Mesodermal cell (in vitro differentiated cells): ENCODE data around the gene SATB2.
A peak's percentile ranks its signal among the peaks of the same experiment; 100 is the strongest.

Source experiments
- H3K27ac ChIP-seq: 2 replicates; pipeline ENCODE4 v1.7.0; 2013; ENCODE audit warnings: mild to moderate bottlenecking, low read depth, low read length, moderate library complexity; ENCODE audit not compliant: severe bottlenecking
- H3K36me3 ChIP-seq: 2 replicates; pipeline ENCODE4 v1.7.1; 2013; ENCODE audit warnings: mild to moderate bottlenecking, low read length, moderate library complexity; ENCODE audit not compliant: control insufficient read depth, insufficient read depth
- H3K4me1 ChIP-seq: one replicate; pipeline ENCODE4 v1.7.1; 2013; ENCODE audit warnings: mild to moderate bottlenecking, low read length; ENCODE audit not compliant: insufficient read depth, control insufficient read depth, poor library complexity, severe bottlenecking
- H3K4me3 ChIP-seq: 2 replicates; pipeline ENCODE4 v1.7.0; 2013; ENCODE audit warnings: low read length, control low read depth, mild to moderate bottlenecking; ENCODE audit not compliant: insufficient read depth, poor library complexity, severe bottlenecking; ENCODE audit errors: extremely low read depth
- H3K9me3 ChIP-seq: 2 replicates; pipeline ENCODE4 v1.7.1; 2013; ENCODE audit warnings: mild to moderate bottlenecking, low read length, moderate library complexity; ENCODE audit not compliant: control insufficient read depth
- WGBS, 2 experiments: methylation state at CpG; one replicate each; pipeline ENCODE4 v1.1.5; 2013; ENCODE audit warnings: missing lambda C conversion rate in 2 of 2; ENCODE audit not compliant: insufficient coverage in 2 of 2; 5-methylcytosine and 5-hydroxymethylcytosine counted together

SATB2 gene

DNA sequence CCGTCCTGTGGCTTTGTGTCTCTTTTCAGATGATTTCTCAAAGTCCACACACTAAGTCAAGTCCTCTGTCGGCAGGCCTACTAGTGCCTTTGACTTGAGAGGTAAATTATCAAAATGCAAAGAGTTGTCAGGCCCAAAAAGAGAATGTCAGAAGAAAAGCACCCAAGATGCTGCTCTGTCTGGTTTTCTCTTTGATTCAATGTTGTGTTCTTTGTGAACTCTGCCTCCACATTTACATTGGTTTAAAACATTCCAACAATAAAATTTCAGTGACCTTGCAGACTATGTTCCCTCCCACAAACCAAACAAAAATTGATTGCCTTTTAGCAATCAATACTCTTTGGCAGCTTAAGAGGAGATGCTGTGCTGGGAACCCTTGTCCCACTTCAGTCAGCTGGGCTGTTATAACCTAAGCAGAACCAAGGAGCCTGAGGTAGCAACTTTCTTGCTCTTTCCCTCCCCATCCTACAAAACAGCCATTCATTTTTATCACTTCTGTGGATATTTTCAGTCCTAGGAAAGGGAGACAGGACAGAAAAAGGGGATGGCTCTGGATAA lies 19.6 kb upstream of the SATB2 start:
- Histone ChIP-seq H3K4me3 (no peak overlapping the region), H3K36me3 (no peaks in the 10 kb centered on the region), H3K9me3 (no peaks in the 10 kb centered on the region), H3K4me1 (no peaks in the 10 kb centered on the region), H3K27ac (no peak overlapping the region)
- 80 to 100% methylated on average over 1 to 2 of the region's 2 CpGs for WGBS, 2 experiments

DNA sequence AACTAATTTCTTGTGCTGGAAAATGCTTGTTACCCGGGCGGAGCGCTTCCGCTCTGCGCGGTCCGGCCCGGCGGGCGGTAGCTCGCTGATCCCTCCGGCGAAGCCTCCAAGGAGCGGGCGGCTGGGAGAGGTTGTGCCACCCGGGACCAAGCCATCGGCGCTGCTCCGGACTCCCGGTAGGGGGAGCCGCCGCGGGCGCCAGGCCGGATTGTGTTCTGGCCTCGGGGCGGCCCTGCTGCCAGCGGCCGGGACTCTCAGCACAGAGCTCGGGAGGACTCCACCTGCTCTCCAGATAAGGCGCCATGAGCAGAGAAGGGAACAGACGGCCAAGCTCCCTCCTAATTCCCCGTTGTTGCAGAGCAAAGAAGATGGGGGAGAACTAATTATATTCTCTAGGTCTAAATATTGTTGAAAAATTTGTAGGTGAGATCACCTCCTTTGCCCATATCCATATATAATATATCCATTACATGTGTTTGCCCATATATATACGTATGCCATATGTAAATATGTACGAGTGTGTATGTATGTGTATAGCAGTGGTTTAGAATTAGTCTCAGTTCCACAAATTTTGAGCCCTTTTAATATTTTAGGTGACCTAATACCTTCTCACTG lies 13.8 kb upstream of the SATB2 start:
- Histone ChIP-seq H3K36me3 (no peaks in the 10 kb centered on the region), H3K9me3 (no peaks in the 10 kb centered on the region), H3K4me1 (peaks cover 10% of the 10 kb centered on the region), H3K4me3 (peak overlapping the region; percentile 20), H3K27ac (no peak overlapping the region)
- WGBS, 2 experiments, result 1% methylated on average over 29 to 30 of the region's 35 CpGs

DNA sequence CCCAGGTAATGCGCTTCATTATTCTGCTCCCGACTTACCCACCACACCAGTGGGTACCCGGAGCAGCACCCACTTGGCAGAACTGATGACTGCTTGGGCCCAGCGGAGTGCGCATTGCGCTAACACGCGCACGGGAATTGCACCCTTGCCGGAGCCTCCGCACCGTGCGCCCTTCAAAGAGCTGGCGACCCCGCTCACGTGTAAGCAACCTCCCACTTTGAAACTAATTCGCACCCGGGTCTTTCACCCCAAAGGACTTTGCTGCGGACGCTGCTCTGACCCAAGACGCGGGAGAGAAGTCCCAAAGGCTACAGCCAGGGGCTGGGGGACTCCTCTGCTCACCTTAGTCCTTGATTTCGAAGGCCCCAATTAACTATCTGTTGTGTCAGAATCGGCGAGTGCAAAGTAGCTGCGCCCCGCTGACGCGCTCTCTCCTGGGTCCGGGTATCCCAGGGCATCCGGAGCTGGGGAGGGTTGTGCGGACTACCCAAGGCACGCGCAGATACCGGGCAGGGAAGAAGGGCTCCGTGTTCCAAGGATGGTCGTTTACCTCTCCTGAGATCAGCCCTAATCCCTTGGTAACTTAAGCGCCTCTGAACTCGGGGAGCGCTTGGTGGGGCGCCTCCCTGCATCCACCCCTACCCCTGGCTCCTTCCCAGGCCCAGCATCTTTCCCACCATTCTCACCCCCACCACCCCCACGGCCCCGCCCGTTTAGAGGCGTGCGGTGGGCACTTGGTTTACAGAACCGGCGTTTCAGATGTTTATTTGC lies 13.1 kb upstream of the SATB2 start:
- Histone ChIP-seq H3K4me3 (peak overlapping the region; percentile 20), H3K4me1 (peaks cover 10% of the 10 kb centered on the region), H3K9me3 (no peaks in the 10 kb centered on the region), H3K36me3 (no peaks in the 10 kb centered on the region), H3K27ac (no peak overlapping the region)
- 0 to 2% methylated on average over 34 to 45 of the region's 48 CpGs for WGBS, 2 experiments

- Histone ChIP-seq H3K36me3 (no peaks in the 10 kb centered on the region), H3K4me3 (no peak overlapping the region), H3K4me1 (peaks cover 10% of the 10 kb centered on the region), H3K9me3 (no peaks in the 10 kb centered on the region), H3K27ac (no peak overlapping the region)
- 0 to 10% methylated on average over 2 to 5 of the region's 11 CpGs for WGBS, 2 experiments
These were observed 12.6 kb upstream of the SATB2 start for GRCh38 chr2:199470361-199470671.

DNA sequence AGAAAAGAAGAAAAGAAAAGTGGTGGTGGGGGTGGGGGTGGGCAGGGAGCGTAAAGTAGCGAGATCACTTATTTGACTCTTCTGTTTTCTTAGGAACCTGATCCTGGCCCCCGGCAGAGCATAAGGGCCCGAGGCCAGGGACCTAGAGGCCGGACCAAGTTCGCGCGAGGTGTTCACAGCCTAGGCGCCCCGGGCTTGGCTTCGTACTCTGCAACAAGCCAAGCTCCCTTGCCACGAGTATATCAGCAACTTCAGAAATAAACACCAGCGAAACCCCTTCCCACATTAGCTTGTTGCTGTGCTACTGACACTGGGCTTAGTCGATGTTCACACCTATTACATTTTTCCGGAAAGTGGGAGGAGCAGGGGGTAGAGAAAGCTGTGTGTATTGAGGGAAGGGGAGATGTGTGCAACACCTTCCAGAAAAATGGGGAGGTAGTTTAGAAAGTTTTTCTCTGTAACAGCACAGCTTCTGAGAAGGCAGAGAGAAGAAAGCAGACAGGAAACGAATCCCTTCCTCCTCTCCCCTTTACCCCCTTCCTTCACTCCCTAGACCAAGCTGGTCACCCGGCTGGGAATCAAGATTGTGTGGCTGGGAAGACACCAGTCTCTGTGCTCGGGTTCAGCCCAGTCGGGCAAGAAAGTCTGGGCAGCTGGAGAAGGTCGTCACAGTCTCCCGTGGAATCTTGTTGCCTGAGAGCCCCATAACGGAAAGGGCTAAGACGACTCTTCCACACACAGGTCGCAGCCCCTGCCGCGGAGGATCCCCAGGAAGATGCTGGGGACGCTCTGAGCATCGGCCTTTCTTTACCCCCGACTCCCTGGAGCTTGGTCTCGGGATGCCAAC lies 12.0 kb upstream of the SATB2 start:
- H3K4me1 ChIP-seq, result peaks cover 10% of the 10 kb centered on the region
- WGBS, 2 experiments, result 0 to 3% methylated on average over 22 to 23 of the region's 30 CpGs
- H3K27ac ChIP-seq, result no peak overlapping the region
- no peaks in the 10 kb centered on the region for H3K36me3 ChIP-seq
- no peaks in the 10 kb centered on the region for H3K9me3 ChIP-seq
- H3K4me3 ChIP-seq, result no peak overlapping the region

DNA sequence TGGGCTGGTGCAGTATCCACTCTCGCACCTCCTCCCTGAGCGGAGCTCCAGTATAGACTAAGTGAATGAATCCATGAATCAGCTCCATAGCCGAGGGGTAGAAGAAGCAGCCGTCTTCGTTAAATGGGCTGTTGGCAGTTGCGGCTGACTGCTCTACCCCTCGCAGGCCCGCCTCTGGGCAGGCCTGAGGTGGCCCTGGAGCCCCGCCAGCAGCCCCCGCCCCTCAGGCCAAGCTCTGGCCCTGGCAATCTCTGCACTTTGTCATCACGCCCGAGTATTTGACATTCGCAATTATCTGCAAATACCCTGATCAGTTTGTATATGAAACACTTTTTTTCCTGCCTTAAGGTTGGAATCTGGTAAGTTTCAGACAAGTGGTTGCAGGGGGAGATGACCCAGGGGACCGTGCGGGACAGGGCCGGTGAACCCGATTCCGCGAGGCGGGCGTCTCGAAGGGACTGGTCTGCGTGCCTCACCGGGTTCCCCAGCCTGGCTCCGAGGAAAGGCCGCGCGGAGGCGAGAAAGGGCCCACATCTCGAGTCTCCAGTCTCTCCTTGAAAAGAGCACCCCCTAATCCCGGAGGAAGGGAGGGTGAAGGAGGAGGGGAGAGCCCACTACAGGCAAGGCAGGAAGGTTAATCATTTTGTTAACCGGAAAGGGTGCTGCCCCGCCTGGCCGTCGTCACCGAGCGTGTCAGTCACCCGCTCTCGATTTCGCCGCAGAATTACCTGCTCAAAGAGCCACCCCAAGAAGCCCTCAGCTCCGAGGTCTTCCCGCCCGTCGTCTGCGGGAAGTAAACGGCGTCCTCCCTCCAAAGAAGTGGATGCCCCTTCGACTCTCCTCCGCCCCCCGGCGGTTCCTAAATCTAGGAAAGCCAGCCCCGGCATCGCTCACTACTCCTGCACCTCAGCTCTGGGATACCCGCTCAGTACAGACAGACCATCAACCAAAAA lies 11.1 kb upstream of the SATB2 start:
- peaks cover 10% of the 10 kb centered on the region for H3K4me1 ChIP-seq
- peak overlapping the region; percentile 10 for H3K4me3 ChIP-seq
- no peak overlapping the region for H3K27ac ChIP-seq
- WGBS, 2 experiments, result 0 to 1% methylated on average over 25 to 29 of the region's 55 CpGs
- H3K36me3 ChIP-seq, result no peaks in the 10 kb centered on the region
- H3K9me3 ChIP-seq, result no peaks in the 10 kb centered on the region

DNA sequence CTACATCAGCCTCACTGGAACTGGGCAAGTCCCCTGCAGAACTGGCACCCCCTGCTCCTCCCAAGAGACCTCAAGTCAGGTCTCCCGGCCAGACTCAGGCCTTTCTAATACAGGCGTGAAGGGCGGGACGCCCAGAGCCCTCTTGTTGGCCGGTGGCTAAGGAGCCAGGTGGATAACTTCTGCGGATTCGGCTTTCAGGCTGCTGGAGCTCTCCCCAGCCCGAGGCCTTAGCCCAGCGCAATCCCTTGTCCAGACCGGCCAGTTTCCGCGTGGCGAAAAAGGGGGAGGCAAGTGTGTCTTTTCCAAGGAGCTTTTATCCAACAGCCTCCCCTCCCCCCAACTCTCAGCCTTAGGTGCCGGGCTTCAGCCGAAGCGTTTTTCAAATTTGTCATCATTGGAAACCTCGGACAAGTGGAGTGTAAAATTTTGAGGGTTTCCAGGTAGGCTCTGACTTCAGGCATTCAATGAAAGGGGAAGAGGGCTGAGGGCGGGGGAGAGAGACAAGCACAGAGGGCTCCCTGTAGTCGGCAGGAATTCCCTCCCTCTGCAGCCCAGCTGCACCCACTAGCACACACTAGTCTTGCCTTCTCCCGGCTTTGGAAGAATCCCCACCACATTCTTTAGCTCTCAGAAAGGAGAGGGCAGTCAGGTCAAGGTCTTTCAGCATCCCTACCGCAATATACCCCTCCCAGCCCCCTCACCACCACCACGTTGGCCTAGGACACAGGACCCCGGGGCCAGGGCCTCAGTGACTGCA lies 9.5 kb upstream of the SATB2 start:
- Histone ChIP-seq H3K9me3 (no peaks in the 10 kb centered on the region), H3K36me3 (no peaks in the 10 kb centered on the region), H3K4me1 (peaks cover 15% of the 10 kb centered on the region), H3K27ac (no peak overlapping the region), H3K4me3 (no peak overlapping the region)
- 0% methylated on average over 7 to 14 of the region's 23 CpGs for WGBS, 2 experiments

GRCh38 chr2:199466692-199467065 lies 8.9 kb upstream of the SATB2 start:
- H3K36me3 ChIP-seq, result no peaks in the 10 kb centered on the region
- no peak overlapping the region for H3K4me3 ChIP-seq
- WGBS, 2 experiments, result 3 to 13% methylated on average over 4 to 6 of the region's 6 CpGs
- H3K4me1 ChIP-seq, result peaks cover 15% of the 10 kb centered on the region
- no peaks in the 10 kb centered on the region for H3K9me3 ChIP-seq
- H3K27ac ChIP-seq, result no peak overlapping the region

DNA sequence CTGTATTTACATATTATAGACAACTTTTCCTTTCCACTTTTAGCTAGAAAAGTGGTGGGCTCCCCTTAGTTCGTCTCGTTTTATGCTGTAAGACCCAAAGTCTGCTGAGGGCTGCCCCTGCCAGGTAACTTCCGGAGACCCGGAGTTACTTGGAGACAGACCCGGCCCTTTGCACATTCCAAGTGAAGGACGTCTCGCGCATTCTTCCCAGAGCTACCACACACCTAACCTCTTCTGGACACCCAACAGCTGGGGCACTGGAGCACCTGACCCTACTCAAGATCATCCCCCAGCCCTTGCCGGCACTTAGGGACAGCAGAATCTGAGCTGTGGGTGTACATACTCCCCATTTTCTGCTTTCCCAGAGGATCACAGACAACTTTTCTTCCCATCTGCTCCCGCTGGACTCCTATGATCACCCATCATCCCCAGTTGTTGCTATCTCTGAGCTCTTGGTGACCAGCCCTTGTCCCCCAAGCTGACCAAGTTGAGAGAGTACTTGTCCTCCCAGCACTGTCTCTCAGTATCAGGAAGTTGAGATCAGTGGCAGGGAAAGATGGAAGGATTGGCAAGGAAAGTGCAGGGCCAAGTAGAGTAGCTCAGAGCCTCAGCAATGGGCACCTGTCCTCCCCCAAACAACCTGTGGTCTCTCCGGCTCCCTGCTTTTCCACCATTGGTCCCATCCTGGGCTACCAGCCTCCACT lies 8.4 kb upstream of the SATB2 start:
- whole genome bisulfite sequencing, 2 experiments, result 16 to 19% methylated on average over 10 to 11 of the region's 11 CpGs
- Histone ChIP-seq H3K4me1 (peaks cover 13% of the 10 kb centered on the region), H3K4me3 (no peak overlapping the region), H3K36me3 (no peaks in the 10 kb centered on the region), H3K9me3 (no peaks in the 10 kb centered on the region), H3K27ac (no peak overlapping the region)
